Dermis microvascular lymphatic vessel endothelial cell (primary cell): ENCODE results near the gene SCG3. TPM values are rescaled to one million over a fixed set of nuclear protein-coding genes. Genes with fewer than 3 reads are reported as not detected.
A peak's percentile ranks its signal among the peaks of the same experiment; 100 is the strongest.

Experiments used
- DNase-seq, 2 donors: peaks; one replicate each; pipeline versions ENCODE4 v3.0.0 to v3.0.0-alpha.2; 2010; ENCODE audit warnings: low read depth in 2 of 2
- total RNA-seq: library from RNA; depleted of rRNA; stranded (reverse); fragments of >200 nt; gene quantifications from 2 replicates; pipeline ENCODE4 v1.2.1, GENCODE V29; 2014

The SCG3 gene
- total RNA-seq, 1 donor from 2014 or later: 0.13 TPM

DNA sequence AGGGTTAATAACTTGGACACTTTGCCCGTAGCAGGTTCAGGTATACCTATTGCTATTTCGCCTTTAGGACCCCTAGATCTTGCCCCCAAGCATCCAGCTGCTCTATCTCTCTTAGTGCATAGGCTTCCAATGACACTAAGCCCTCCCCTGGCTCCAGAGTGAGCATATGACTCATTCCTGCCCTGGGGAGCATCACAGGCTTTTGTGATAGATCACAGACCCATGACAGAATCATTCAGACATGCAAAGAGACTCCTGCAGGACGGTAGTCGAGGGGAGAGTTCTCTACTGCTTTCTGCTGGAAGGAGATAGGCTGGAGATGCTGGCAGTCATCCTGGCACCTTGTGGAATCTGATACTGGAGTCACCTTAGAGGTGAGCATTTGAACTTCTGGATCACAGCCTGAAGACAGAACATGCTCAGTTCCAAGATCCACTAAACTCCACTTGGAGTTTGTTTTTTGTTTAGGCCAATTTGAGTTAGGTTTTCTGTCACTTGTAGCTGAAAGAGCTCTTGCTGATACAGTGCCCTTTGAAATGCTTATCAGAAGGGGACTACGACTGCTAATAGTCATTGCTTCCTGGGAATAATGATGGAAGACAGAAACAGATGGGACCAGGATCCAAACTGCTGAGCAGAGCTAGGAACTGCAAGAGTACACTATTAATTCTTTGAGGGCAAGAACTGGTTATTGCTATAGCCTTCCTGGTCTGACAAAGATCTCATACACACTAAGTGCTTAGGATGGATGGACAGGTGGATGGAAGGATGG, 45.2 kb downstream of the SCG3 start:
- peak; percentile 63 to 70 for DNase-seq

DNA sequence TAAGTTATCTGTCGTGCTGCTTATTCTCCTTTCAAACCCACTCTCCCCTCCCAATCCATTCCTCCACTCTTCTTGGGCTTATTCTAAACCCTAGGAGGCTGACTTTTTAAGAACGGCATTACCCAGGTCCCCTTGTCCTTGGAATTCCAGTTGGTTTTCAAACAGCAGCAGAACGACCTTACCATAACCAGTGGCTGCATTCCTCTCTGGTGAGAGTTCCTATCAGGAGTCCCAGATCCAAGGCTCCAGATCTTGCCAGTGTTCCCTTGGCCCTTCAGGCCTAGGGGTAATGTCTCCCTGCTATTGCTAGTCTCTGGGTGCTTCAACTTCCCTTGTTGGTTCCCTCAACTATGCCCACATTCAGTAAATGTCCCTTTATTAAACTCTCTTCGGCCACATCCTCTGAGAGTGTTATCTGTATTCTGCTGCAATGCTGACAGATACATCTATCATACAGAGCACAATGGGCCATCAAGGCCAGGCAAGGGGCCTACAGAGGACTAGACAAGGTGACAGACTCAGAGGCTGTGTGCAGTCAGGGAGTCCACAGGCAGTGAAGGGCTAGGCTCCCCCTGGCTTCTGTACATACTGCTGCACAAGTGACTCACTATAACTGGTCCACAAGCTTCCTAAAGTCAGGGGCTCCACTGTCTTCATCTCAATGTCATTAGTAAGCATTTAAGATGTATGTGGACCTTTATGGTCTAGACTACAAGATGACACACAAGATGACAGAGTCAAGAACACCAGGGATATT, 46.0 kb downstream of the SCG3 start:
- peak in 1 of 2 donors; percentile 10 for DNase-seq

DNA sequence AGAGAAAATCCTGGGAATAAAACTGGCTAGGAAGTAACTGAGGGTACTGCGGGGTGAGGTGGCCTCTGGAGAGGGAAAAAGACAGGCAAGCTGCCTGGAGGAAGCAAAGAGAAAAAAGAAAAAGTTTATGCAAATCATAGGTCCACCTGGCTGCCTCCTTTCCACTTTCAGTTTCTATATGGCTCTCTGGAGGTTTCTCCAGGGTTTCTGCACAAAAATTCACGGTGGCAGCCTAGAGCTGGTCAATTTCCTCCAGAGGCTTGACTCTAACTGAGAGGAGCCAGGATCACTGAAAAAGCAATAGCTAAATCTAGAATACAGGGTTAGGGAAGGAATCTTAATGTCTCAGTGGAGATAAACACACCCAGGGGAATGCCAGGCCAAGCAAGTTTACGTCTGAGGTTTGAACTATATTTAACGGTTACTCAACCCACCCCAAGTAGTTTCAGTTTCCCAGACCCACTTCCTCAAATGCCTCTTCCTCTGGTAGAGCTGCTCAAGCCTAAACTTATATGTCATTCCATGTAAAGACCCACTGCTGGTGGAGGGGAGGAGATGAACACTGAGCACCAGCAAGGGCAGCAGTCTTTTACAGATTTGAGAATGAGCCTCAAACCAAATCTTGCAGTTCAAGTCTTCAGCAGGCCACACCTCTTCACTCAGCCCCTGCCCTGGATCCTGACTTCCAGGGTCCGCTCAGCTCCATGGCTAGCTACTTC, 50.4 kb downstream of the SCG3 start:
- DNase-seq: no peak

DNA sequence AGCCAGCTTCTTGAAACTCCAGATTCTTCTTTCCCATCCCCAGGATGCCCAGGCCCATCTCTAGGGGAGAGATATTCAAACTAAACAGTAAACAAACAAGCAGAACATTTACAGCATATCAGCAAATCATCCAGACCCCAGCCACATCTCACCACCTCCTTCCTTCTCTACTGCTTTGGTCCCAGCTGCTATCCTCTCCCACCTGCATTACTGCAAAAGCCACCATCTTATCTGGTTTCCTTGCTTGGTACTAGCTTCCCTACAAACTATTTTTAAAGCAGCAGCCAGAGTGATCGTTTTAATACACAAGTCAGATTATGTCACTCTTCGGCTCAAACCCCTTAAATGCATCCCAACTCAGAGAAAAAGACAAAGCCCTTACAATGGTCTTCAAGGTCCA, 51.3 kb downstream of the SCG3 start:
- DNase-seq: no peak

DNA sequence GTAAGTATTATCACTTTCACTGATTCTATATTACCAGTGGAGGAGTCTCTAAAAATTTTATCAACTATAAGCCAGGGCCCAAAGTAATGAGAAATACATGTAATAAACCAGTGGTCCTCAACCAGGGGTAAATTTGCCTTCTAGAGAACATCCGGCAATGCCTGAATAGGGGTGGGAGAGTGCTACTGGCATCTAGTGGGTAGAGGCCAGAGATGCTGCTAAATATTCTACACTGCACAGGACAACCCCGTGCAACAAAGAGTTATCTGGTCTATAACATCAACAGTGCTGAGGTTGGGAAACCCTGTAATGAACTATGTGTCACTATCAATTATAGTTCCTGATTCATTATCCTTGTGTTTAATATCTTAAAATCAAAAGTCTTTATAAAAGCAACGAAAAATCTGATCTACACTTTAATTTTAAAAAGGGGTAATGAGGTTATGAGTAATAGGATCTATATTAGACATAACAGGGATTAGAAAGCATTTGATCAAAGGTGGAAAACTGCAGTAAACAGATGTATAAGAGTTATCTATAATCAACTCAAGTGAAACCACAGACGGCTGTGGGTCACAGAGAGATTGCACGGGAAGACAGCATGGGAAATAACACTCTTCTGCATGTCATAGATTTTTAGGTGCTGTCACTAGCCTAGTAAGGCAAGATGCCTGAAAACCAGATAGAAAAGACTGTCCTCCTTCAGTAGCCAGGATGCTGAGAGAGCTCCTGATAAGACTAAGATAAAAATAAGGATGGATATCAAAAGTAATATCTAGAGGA, 54.1 kb downstream of the SCG3 start:
- no peak for DNase-seq

DNA sequence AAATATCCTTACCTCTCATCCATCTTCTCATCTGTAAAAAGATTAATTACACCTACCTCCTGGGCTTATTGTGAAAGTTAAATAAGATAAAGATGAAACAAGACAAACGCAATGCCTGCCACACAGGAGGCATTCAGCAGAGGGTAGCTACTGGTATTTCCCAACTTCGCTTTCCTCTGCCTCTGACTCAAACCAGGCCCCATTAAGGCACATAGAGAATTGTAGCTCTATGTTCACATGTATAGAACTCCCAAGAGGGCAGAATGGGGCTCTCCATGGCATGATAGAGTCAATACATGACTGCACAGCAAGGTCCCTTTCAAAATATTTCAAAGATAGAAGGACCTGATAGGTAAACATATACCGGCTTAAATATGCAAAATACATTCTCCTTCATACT, 54.8 kb downstream of the SCG3 start:
- no peak for DNase-seq

DNA sequence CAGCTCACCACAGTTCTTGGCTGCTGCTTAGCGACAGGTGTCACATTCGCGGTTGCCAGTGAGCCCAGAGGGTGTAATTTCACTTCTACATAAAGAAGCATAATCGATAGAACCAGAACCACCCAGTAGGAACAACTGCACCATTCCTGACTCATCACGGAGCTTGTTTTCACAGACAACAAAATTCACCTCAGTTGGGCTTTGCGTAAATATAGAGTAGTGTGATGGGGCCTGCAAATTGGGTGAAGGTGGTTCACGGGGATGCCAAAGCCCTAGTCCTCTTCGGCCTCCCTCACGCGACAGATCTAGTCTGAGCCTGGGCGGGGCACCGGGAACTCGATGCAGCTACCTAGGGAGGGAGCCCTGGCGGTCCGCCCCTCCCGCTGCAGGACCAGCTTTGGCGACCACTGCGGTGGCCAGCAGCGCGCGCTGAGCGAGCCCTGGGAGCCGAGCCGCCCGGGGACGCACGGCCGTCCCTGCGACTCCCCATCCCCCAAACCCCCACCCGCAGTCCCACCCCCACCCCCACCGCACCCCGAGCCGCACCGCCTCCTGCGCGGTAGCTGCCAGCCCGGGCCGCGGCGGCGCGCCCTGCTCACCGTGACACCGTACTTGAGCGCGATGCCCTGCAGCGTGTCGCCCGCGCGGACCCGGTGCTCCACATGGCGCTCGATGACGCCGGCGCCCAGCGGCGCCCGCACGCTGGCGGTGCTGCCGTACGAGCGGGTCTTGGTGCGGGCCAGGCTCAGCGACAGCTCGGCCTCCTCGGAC, 55.6 kb downstream of the SCG3 start:
- DNase-seq: peak in 1 of 2 donors; percentile 42

DNA sequence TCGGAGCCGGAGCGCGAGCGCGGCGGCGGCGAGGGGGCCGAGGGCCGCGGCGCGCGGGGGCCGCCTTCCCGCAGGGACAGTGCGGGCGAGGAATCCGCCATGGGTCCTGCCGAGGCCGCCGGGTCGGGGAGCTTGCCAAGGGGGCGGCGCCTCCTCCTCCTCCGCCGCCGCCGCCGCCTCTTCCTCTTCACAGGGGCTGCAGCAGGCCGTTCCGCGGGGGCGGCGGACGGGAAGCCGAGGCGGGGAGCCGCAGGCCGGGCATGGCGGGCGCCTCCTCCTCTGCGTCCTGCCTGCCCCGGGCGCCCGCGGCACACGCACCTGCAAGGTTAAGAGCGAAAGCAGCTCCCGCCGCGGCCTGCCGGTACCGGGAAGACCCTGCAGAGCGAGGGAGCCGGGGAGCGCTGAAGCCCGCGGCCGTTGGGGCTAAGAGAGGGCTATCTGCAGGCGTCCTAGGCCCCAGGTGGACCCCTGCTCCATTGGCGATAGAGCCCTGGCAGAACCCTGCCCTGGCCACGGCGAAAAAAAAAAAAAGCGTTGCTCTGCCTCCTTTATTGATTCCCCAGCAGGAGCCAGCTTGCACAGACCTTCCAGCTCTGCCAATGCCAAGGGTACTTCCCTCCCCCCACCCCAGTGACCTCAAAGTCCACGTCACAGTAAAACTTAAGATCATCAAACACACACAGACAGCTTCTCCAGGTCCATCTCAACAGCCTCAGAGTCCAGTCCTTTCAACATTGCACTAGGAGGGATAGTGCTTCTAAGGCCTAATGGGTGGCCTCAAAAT, 56.4 kb downstream of the SCG3 start, which contains the start of gene LYSMD2:
LYSMD2 (minus strand) TSS at position 134 of the 784 bp plus-strand sequence; CDS start at position 101, 33 bp downstream.
- peak in 1 of 2 donors; percentile 81 for DNase-seq

DNA sequence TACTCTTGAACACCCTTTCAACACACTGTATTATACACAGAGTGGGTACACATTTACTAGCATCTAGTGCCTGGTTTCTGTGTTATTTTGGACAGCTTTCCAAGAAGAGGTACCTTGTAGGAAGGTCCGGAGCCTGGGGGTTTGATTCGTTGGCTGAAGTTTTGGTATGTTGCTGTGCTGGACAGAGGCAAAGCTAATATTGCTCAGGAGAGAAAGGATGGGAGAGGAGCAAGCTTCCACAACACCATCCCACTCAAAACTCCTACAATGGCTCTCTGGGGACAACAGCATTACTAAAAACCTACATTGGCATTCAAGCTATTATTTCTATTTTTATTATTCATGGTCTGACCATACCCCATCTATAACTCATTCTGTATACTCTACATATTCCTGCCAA, 57.2 kb downstream of the SCG3 start:
- DNase-seq: no peak

DNA sequence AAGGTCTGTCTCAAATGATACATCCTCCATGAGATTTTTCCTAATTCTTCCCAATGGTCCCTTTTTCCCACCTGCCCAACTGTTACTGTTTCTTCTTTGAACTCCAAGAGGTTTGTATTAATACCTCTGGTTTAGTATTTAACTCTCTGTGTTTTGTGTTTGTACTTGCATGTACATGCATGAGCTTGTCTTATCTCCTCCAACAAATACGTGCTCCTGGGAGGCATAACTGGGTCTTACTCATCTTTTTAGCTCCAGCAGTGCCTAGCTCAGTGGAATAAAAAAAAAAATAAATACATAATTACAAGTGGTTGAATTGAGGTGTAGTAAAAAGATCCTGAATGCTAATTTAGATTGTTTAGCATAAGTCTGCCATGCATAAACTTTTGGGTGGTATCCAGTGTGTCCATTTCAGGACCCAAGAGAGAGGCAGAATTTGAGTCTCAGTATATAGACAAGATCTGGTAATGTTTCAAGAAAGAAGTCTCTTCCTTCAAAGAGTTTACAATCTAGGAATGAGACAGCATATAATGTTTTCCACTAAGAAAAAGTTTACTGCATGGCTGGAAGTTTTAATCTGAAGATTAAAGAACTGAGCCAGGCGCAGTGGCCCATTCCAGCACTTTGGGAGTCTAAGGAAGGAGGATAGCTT, 57.9 kb downstream of the SCG3 start:
- DNase-seq: no peak

DNA sequence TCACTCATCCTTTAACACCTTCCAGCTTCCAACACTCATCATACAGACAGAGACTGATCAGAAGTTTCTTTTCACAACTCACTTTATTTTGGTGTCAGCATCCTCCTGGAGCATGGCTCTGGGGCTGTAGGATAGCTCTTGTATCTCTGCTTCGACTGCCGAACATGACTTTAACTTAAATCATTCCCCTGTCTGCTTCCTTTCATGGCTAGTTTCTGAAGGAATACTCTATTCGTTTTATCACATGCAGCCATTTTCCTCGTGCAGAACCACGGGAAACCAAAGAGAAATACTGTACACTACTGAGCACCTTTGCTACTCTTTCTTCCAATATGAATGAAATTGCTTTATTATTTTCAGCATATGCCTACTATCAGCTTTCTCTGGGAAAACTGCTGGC, 68.0 kb downstream of the SCG3 start:
- no peak for DNase-seq

DNA sequence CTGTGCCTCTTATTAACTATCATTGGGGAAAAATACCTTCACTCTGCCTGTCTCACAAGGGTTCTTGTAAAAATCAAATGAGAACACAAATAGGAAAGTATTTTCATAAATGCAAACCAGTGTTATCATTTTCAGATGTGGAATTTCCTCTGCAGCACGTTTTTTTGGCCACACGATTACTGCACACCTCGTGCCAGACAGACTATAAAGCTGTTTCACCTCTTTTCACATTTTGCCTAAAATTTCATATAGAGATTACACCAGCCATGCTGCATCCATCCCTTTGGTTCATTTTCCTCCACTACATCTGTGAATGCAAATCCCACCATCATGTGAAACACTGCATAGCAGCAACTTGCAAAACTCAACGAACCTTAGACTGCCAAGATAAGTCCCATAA, 68.9 kb downstream of the SCG3 start:
- no peak for DNase-seq

DNA sequence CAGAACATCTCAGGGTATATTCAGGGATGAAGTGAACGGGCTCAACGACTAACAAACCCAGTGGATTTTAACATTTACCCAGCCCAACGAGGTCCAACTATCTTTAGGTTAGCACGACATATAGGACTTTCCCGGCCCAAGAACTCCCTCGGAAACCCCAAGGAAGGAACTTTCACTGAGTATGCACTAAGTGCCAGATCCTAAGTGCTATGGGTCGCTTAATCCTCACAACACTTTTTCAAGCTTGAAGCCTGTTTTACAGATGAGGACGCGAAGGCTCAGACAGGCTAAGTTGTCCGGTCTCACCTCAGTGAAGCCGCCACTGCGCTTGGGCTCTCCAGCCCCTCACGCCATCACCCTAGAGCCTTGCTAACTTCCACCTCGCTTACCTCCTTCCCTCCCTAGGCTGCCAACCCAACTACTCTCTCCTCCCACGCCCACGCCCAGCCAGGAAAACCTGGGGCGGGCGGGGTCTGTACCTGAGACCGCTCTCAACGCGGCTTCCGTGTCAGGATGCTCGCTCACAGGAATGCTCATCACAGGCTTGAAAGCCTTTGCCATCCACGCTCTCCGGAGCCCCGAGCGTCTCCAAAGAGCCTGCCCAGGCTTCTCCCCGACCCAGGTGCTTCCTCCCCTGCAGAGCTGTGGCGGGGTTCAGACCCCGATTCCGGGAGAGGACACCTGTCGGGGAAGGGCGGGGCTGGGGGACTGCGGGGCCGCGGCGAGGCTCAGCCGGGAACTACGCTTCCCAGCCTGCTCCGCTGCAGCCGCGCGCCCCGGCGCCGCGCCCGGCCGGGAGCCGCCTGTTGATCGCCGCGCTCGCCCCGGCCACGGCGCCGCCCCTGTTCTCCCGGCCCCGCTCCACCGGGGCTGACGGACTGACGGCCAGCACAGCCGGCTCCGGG, 69.7 kb downstream of the SCG3 start, which contains the start of gene TMOD2:
TMOD2 (plus strand) TSS at position 806 of the 905 bp plus-strand sequence. CDS start 14,845 bp downstream, outside the sequence.
- DNase-seq: peak in 1 of 2 donors; percentile 40

DNA sequence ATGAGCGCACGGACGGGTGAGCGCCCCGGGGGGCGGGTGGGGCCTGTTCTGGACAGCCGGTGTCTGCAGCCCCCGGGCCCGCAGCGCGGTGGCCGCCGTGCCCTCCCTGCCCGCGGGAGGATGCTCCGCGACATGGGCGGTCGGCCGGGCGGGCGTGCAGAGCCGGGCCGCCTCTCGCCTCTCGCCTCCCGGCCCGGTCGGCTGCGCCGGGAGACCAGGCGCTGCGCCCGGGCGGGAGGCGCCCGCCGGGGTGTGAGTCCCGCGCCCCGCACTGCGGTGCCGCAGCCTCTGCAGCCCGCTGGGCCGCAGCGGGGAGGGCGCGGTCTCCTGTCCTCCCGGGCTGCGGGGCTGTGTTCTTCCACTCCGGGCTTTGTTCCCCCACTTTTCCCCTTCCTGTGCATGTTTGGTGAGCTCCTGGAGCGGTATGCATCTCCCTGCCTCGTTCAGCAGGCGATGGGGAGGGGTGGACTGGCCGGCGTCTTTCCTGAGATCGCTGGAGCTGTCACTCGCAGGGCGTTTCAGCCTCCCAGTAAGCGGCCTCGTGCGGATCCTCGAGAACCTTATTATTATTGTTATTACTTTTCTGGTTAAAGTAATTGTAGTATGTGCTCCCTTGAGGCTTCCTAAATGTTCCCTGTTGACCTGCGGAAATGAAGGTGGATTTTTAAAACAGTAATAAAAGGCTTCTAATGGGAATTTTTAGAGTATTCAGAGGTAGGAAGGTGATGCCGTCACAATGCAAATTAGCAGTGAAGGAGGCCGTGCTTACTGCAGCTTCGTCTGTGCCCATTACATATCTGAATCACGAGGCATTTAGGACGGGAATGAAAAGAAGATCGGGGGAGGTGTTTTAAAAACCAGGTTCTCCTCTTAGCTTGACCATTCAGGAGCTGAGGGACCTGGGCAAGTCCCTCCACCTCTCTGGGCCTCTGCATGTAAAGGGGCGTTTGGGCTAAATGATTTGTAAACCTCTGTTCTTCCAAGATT, 70.7 kb downstream of the SCG3 start:
- DNase-seq: peak in 1 of 2 donors; percentile 53

DNA sequence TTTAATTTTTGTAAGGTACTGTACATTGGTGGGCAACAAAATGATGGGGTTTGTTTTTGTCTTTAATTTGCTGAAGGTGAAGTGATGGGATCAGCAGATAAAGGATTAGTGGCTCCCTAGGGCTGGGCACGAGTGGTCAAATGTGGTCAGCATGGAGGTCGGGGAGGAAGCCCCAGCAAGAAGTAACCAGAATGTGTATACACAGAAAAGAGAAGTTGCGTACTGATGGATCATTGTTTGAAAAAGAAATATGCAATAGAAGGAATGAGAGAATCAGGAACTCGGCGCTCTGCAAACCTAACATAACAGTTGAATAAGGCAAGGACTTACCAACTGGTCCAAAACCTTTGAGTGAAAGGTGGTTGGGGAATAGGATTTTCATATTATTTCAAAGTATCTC, 71.6 kb downstream of the SCG3 start:
- no peak for DNase-seq

DNA sequence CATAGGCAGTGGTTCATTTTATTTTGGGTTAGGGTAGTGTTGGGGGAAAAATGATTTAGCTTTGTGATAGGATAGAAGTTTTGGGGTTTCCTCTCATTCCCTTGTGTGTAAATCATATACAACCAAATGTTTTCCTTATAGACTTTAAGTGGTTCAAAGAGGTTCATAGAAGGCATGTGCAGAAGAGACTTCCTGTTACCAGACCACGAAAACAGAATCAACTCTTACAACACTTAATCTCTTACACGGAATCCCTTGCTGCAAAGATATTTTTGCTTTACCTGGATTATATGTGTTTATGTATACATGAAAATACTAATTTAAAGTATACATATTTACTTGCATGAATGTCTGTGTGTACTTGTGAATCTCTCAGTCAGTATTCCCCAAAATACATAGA, 73.0 kb downstream of the SCG3 start:
- DNase-seq: no peak

DNA sequence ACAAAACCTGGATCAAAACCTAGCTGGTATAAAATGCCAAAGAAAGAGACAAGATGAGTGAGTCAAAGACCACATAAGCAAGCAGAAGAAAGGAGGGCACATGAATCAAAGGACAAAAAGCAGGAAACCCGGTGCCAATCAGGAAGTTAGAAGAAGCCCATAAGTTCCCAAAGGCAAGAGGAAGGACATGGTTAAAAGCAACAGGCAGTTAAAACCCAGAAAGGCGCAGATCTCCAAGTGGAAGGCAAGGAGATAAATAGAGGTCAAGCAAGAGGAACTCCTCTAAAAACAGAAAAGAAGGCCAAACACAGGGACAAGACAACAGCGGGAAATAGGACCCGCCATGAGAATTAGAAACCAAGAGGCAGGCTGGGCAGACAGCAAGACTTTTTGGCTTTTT, 74.5 kb downstream of the SCG3 start:
- DNase-seq: no peak
